Gastrocnemius medialis (tissue), 4 donors: ENCODE data around the gene CDCA4.

Experiments
- CTCF ChIP-seq, 5 experiments: fragments of 450-650 bp in 3 of 5; fragments of 200-600 bp in 2 of 5; sonication (generic) in 2 of 5; IDR thresholded peaks in 4 of 5; conservative IDR thresholded peaks in 1 of 5; 1 replicate in 4 of 5; 2 replicates in 1 of 5; pipeline ENCODE4 v1.5.1; 2016 to 2019; ENCODE audit warnings: antibody characterized with exemption in 5 of 5, mild to moderate bottlenecking in 3 of 5, moderate library complexity in 3 of 5
- POLR2A ChIP-seq, 2 donors: fragments of 450-650 bp; IDR thresholded peaks; one replicate each; pipeline ENCODE4 v1.6.1; 2017; ENCODE audit warnings: antibody characterized with exemption in 2 of 2, mild to moderate bottlenecking in 2 of 2, moderate library complexity in 2 of 2

- no peak for TF ChIP-seq CTCF (IDR thresholded peaks at IDR 0.05 in 4 of 5, conservative IDR thresholded peaks at IDR 0.05 in 1 of 5)
- no peak for TF ChIP-seq POLR2A (IDR thresholded peaks at IDR 0.05)
Observed at GRCh38 chr14:104984056-104984894, 36.6 kb downstream of the CDCA4 start.
